GM23338 (cell line): ENCODE data around the gene ACD.

Source experiments
- CREB1 ChIP-seq: fragments of 250-450 bp; sonication (Bioruptor Pico); IDR thresholded peaks from 2 replicates; pipeline ENCODE4 v1.5.0; 2020; ENCODE audit warnings: low read depth, mild to moderate bottlenecking, moderate library complexity
- EZH2 ChIP-seq: fragments of 200-600 bp; sonication (generic); IDR thresholded peaks from one replicate; pipeline ENCODE4 v1.8.0; 2017; ENCODE audit warnings: antibody characterized with exemption, mild to moderate bottlenecking, low read depth; ENCODE audit not compliant: unreplicated experiment
- EZH2phosphoT487 ChIP-seq: fragments of 200-600 bp; sonication (generic); IDR thresholded peaks from one replicate; pipeline ENCODE4 v1.8.1; 2018; ENCODE audit warnings: antibody characterized with exemption; ENCODE audit not compliant: unreplicated experiment
- POLR2AphosphoS5 ChIP-seq: IDR thresholded peaks from 2 replicates; pipeline ENCODE4 v1.6.1; 2016; ENCODE audit warnings: antibody characterized with exemption, low read depth
- STAT1 ChIP-seq: IDR thresholded peaks from one replicate; pipeline ENCODE4 v1.6.1; 2016; ENCODE audit warnings: antibody characterized with exemption; ENCODE audit not compliant: unreplicated experiment
- TF ChIP-seq, protein P1 (sequence below), 2 experiments: fragments of 200-600 bp in 1 of 2; sonication (generic) in 1 of 2; conservative IDR thresholded peaks; 2 replicates each; pipeline versions ENCODE4 v1.5.1 to v1.6.1; 2016 to 2017; ENCODE audit warnings: antibody characterized with exemption in 2 of 2, low read depth in 2 of 2, mild to moderate bottlenecking in 2 of 2, moderate library complexity in 1 of 2
- TF ChIP-seq, protein P2 (sequence below): IDR thresholded peaks from one replicate; pipeline ENCODE4 v1.6.1; 2018; ENCODE audit warnings: antibody characterized with exemption; ENCODE audit not compliant: unreplicated experiment

DNA sequence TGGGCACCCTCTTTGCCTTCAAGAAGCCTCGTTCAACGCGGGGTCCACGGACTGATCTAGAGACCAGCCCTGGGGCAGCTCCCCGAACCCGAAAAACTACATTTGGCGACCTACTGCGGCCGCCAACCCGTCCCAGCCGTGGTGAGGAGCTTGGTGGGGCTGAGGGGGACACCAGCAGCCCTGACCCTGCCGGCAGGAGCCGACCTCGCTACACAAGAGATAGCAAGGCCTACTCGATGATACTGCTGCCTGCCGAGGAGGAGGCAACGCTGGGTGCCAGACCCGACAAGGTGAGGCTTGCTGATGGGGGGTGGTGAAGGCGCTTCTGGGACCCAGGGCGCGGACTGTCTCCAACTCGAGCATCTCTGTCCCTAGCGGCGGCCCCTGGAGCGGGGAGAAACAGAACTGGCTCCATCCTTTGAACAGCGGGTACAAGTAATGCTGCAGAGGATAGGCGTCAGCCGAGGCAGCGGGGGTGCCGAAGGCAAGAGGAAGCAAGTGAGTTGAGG lies 5.6 kb downstream of the ACD start:
- TF ChIP-seq, protein P1, sequence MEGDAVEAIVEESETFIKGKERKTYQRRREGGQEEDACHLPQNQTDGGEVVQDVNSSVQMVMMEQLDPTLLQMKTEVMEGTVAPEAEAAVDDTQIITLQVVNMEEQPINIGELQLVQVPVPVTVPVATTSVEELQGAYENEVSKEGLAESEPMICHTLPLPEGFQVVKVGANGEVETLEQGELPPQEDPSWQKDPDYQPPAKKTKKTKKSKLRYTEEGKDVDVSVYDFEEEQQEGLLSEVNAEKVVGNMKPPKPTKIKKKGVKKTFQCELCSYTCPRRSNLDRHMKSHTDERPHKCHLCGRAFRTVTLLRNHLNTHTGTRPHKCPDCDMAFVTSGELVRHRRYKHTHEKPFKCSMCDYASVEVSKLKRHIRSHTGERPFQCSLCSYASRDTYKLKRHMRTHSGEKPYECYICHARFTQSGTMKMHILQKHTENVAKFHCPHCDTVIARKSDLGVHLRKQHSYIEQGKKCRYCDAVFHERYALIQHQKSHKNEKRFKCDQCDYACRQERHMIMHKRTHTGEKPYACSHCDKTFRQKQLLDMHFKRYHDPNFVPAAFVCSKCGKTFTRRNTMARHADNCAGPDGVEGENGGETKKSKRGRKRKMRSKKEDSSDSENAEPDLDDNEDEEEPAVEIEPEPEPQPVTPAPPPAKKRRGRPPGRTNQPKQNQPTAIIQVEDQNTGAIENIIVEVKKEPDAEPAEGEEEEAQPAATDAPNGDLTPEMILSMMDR (conservative IDR thresholded peaks at IDR 0.05; ENCODE audit: low read depth in 2 of 2): no peak
- TF ChIP-seq, protein P2, sequence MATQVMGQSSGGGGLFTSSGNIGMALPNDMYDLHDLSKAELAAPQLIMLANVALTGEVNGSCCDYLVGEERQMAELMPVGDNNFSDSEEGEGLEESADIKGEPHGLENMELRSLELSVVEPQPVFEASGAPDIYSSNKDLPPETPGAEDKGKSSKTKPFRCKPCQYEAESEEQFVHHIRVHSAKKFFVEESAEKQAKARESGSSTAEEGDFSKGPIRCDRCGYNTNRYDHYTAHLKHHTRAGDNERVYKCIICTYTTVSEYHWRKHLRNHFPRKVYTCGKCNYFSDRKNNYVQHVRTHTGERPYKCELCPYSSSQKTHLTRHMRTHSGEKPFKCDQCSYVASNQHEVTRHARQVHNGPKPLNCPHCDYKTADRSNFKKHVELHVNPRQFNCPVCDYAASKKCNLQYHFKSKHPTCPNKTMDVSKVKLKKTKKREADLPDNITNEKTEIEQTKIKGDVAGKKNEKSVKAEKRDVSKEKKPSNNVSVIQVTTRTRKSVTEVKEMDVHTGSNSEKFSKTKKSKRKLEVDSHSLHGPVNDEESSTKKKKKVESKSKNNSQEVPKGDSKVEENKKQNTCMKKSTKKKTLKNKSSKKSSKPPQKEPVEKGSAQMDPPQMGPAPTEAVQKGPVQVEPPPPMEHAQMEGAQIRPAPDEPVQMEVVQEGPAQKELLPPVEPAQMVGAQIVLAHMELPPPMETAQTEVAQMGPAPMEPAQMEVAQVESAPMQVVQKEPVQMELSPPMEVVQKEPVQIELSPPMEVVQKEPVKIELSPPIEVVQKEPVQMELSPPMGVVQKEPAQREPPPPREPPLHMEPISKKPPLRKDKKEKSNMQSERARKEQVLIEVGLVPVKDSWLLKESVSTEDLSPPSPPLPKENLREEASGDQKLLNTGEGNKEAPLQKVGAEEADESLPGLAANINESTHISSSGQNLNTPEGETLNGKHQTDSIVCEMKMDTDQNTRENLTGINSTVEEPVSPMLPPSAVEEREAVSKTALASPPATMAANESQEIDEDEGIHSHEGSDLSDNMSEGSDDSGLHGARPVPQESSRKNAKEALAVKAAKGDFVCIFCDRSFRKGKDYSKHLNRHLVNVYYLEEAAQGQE: no peak
- TF ChIP-seq EZH2phosphoT487: no peak
- TF ChIP-seq EZH2: no peak
- no peak for TF ChIP-seq STAT1
- no peak for TF ChIP-seq POLR2AphosphoS5
- TF ChIP-seq CREB1 (CRISPR knock-in tag): no peak
